Thoracic aorta (tissue), 2 donors: ENCODE data around the gene SLC7A14. TPM values are rescaled to one million over a fixed set of nuclear protein-coding genes. Genes with fewer than 3 reads are reported as not detected.

Source experiments
- ATAC-seq: fragments of 150-250 bp; one replicate; pipeline ENCODE4 v1.8.0; 2017; ENCODE audit warnings: low read depth; ENCODE audit not compliant: insufficient number of reproducible peaks, low FRiP score
- DNase-seq: peaks from one replicate; pipeline ENCODE4 v3.0.0-alpha.2; 2020; ENCODE audit warnings: low spot score
- H3K27ac ChIP-seq, 2 donors: fragments of 200-600 bp; sonication (generic); 1 replicate in 1 of 2; 2 replicates in 1 of 2; pipeline ENCODE4 v1.5.1; 2016; ENCODE audit warnings: mild to moderate bottlenecking in 2 of 2, moderate library complexity in 2 of 2
- H3K27me3 ChIP-seq: fragments of 200-600 bp; sonication (generic); replicated peaks from 2 replicates; pipeline ENCODE4 v1.6.0; 2016; ENCODE audit warnings: mild to moderate bottlenecking; ENCODE audit not compliant: insufficient read depth
- H3K36me3 ChIP-seq: fragments of 200-600 bp; sonication (generic); one replicate; pipeline ENCODE4 v1.5.1; 2016
- H3K4me1 ChIP-seq, 2 donors: fragments of 200-600 bp; sonication (generic); 1 replicate in 1 of 2; 2 replicates in 1 of 2; pipeline versions ENCODE4 v1.5.1 to v1.6.0; 2016; ENCODE audit warnings: low read depth in 2 of 2, mild to moderate bottlenecking in 1 of 2; ENCODE audit not compliant: control insufficient read depth in 1 of 2
- H3K4me3 ChIP-seq: fragments of 200-600 bp; sonication (generic); 2 replicates; pipeline ENCODE4 v1.5.1; 2016; ENCODE audit warnings: mild to moderate bottlenecking
- H3K9me3 ChIP-seq: fragments of 200-600 bp; sonication (generic); 2 replicates; pipeline ENCODE4 v1.5.1; 2016
- CTCF ChIP-seq: fragments of 200-600 bp; sonication (generic); IDR thresholded peaks from one replicate; pipeline ENCODE4 v1.5.1; 2019; ENCODE audit warnings: antibody characterized with exemption
- total RNA-seq, 2 donors: library from RNA; depleted of rRNA; stranded (reverse); fragments of >200 nt; gene quantifications; one replicate each; pipeline versions ENCODE4 v1.1.0 to v1.2.3, GENCODE V29; 2016

SLC7A14 gene
- total RNA-seq, 2 donors from 2014 or later, result not detected

- Histone ChIP-seq H3K27ac (no peak overlapping the region), H3K4me1 (no peaks in the 10 kb centered on the region), H3K9me3 (no peaks in the 10 kb centered on the region), H3K27me3 (no peaks in the 10 kb centered on the region), H3K36me3 (no peaks in the 10 kb centered on the region), H3K4me3 (no peak overlapping the region)
- no peak for DNase-seq
- no peak for ATAC-seq
- peak; percentile 48 for TF ChIP-seq CTCF
Observed at GRCh38 chr3:170410428-170411029, 175.3 kb downstream of the SLC7A14 start.

Other genes with a start within 250 kb of the SLC7A14 start
- 100 to 1,000 TPM in 1 of 2 donors, 10 to 100 TPM in 1; 60.1 to 104 TPM for gene SKIL, start 228.4 kb downstream of the SLC7A14 start, total RNA-seq
- gene CLDN11, start 167.2 kb downstream of the SLC7A14 start, total RNA-seq, result 1 to 10 TPM; 2.5 to 2.7 TPM